Ovary (tissue), 3 donors: Measurements from ENCODE around the gene KSR1.

ENCODE experiments used
- CTCF ChIP-seq, 3 donors: fragments of 450-650 bp in 2 of 3; fragments of 200-600 bp in 1 of 3; IDR thresholded peaks; one replicate each; pipeline versions ENCODE4 v1.5.1 to v1.8.0; 2016 to 2022; ENCODE audit warnings: antibody characterized with exemption in 3 of 3, mild to moderate bottlenecking in 1 of 3
- POLR2A ChIP-seq: fragments of 450-650 bp; IDR thresholded peaks from one replicate; pipeline ENCODE4 v1.6.1; 2017; ENCODE audit warnings: antibody characterized with exemption, mild to moderate bottlenecking, moderate library complexity
- donor health status: DM: no; HTN: no; CAD: no.

GRCh38 chr17:27520491-27521185 lies 64.4 kb downstream of the KSR1 start:
- no peak for TF ChIP-seq CTCF (IDR thresholded peaks at IDR 0.05)
- TF ChIP-seq POLR2A, result no peak
